ENCODE measurements around the gene OR6C75.

- TF ChIP-seq CTCF (IDR thresholded peaks at IDR 0.05) (no peak), POLR2AphosphoS5 (IDR thresholded peaks at IDR 0.05) (no peak), POLR2A (IDR thresholded peaks at IDR 0.05; ENCODE audit: low read depth) (no peak)
Observed at GRCh38 chr12:55407866-55408265, 45.1 kb downstream of the OR6C75 start.

Measured in esophagus muscularis mucosa (tissue), 3 donors.